ENCODE measurements around the gene VPS51.
"Not testable (repeated sequence)": the region's sequence is repeated elsewhere in the genome, so short reads cannot be mapped to it uniquely, and the experiment has no call there.

The VPS51 gene

DNA sequence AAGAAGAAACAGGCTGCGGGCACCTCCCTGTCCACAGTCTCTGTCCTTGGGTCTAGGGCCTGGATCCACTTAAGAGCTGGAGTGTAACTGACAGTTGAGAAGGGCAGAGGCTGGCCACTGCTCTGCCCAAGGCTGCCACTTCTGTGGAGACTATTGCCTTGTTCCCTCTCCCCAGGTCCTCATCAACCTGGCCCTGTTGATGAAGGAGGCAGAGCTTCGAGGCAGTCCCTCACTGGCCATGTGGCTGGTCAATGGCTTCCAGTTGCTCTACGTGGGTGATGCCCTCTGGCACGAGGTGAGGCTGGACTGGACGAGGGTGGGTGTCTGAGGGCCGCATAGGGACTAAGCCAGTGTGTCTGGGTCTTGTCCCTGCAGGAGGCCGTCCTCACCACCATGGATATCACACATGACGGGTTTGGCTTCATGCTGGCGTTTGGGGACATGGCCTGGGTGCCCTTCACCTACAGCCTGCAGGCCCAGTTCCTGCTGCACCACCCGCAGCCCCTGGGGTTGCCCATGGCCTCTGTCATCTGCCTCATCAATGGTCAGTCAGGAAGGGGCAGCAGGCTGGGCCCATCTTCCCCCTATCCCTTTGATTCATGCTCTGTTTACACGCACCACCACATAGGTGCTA is 18.6 kb downstream of the VPS51 start:
- H3K4me3 ChIP-seq (replicated peaks in 1 of 2; ENCODE audit: low read depth in 2 of 2, low read length in 2 of 2), result no peak overlapping the region
- no peak for DNase-seq (ENCODE audit: low read depth in 2 of 2)
- TF ChIP-seq, protein P1, sequence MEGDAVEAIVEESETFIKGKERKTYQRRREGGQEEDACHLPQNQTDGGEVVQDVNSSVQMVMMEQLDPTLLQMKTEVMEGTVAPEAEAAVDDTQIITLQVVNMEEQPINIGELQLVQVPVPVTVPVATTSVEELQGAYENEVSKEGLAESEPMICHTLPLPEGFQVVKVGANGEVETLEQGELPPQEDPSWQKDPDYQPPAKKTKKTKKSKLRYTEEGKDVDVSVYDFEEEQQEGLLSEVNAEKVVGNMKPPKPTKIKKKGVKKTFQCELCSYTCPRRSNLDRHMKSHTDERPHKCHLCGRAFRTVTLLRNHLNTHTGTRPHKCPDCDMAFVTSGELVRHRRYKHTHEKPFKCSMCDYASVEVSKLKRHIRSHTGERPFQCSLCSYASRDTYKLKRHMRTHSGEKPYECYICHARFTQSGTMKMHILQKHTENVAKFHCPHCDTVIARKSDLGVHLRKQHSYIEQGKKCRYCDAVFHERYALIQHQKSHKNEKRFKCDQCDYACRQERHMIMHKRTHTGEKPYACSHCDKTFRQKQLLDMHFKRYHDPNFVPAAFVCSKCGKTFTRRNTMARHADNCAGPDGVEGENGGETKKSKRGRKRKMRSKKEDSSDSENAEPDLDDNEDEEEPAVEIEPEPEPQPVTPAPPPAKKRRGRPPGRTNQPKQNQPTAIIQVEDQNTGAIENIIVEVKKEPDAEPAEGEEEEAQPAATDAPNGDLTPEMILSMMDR (IDR thresholded peaks at IDR 0.05; ENCODE audit: low read depth, low read length), result no peak

DNA sequence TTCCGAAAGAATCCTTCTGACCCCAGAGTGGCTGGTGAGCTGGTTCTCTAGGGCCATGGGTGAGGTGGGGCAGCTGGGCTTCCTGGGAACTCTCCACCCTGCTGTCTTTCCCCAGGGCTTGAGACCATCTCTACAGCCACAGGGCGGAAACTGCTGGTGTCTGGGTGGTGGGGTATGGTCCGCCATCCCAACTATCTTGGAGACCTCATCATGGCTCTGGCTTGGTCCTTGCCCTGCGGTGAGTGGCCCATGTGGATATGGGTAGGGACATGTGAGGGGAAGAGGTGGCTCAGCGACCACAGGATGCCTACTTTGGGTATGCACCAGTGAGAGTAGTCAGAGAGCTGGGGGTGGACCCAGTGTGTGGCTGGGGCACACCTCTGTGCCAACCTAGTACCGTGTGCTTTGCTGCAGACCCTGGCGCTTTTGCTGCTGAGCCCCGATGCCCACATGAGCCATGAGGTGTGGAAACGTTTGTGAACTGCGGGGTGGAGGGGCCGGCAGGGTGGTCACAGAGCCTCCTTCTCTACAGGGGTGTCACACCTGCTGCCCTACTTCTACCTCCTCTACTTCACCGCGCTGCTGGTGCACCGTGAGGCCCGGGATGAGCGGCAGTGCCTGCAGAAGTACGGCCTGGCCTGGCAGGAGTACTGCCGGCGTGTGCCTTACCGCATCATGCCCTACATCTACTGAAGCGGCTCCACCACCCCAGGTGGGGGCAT is 19.5 kb downstream of the VPS51 start:
- TF ChIP-seq, protein P1 (IDR thresholded peaks at IDR 0.05; ENCODE audit: low read depth, low read length), result no peak
- no peak overlapping the region for H3K4me3 ChIP-seq (replicated peaks in 1 of 2; ENCODE audit: low read depth in 2 of 2, low read length in 2 of 2)
- DNase-seq (ENCODE audit: low read depth in 2 of 2), result no peak

DNA sequence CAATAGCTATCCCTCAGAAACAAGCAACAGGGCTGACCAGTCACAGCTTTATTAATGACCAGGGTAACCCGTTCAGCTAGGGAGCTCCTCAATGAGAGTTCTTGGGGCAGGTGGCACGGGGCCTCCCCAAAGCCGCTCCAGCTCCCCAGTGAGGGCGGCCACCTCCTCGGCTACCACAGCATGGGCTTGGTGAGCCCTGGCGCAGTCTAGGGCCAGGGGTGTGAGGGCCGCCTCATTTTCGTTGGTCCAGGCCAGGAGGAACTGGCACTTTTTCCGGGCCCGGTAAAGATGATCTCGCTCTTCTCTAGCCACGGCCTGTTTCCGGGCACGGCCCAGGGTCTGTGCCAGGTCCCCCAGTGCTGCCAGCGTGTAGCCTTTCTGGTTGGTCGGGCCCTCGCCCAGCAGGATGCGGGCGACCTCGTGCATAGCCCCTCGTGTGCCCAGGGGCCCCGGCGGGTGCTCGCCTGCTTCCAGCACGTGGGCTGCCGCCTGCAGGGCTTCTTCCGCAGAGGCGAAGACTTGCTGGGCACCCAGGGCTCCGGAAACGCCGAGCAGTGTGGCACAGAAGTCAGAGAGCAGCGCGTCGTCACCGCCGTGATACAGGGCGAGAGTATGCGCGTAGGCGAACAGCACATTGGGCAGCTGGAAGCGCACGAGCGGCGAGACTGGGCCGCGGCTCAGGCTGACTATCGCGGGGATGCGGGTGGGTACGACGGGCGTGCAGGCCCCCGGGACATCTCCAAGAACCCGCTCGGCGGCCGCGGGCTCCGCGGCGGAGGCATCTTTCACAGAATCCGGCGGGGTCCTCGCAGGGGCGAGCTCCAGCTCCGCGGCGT is 20.6 kb downstream of the VPS51 start:
- peak; percentile 54 to 57 for DNase-seq (ENCODE audit: low read depth in 2 of 2)
- TF ChIP-seq, protein P1 (IDR thresholded peaks at IDR 0.05; ENCODE audit: low read depth, low read length), result no peak
- H3K4me3 ChIP-seq (replicated peaks in 1 of 2; ENCODE audit: low read depth in 2 of 2, low read length in 2 of 2), result peak overlapping the region; percentile 92 to 95

DNA sequence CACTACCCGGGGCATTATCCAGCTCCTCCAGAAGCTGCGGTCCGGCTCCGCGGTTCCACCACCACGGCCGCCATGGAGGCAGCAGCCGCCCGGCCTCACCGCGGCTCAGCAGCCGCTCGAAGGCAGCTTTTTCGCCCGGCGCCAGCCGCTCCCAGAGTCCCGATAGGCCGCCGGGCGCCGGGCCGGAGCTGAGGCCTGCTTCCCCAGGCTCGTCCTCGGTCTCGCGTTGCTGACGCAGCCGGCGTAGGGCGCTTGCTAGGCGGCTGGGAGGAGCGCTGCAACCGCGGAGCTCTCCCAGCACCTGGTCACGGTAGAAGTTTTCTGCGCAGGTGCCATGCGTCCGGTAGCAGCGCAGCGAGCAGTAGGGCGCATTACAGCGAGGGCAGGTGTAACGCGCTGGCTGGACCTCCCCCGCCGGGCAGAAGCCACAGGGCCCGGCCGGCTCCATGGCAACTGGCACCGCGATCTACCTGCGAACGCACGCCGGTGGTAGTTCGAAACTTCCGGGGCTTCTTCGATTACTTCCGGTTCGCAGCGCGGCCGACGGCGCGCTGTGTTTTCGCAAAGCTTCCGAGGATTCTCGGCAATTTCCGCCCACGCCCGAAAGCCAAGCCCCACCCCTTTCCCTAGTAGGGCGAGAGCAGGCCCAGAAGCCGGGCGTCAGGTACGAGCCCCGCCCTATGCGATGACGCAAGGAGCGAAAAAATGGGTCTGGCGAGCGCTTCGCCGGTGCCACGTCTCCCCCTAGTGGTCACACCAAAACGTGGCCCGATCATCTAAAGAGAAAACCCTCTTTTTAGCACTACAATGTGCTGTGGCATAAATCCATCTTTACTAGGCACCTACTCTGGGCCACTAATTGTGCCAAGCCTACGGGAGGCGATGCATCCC is 21.4 kb downstream of the VPS51 start, which contains the start of gene ZNHIT2:
ZNHIT2 (minus strand) TSS at position 496 of the 891 bp plus-strand sequence; CDS start at position 448, 48 bp downstream.
- H3K4me3 ChIP-seq (replicated peaks in 1 of 2; ENCODE audit: low read depth in 2 of 2, low read length in 2 of 2), result peak within 1 kb of the TSS; percentile 92 to 95
- TF ChIP-seq, protein P1 (IDR thresholded peaks at IDR 0.05; ENCODE audit: low read depth, low read length), result peak; percentile 86
- DNase-seq (ENCODE audit: low read depth in 2 of 2), result peak; percentile 99

DNA sequence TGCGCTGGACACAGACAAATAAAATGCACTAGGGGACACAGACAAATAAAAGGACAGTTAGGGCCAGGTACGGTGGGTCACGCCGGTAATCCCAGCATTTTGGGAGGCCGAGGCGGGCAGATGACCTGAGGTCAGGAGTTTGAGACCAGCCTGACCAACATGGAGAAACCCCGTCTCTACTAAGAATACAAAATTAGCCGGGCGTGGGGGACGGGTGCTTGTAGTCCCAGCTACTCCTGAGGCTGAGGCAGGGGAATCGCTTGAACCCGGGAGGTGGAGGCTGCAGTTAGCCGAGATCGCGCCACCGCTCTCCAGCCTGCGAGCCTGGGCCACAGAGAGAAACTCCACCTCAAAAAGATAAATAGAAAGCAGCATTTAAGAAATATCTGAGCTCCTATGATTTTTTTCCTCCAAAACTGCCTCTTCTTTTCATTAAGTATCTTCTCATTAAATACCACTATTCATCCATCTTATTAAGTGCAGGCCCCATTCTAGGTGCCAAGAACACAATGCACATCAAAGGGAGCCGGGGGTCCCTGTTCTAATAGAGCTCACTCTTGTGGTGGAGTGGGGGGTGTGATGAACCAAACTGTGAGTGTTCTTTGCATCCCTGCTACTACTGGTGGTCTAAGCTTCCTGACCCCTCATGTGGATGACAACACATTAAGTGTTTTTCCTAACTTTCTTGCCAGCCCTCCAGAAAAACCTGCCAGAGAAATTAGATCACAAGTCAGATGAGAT is 22.3 kb downstream of the VPS51 start:
- DNase-seq (ENCODE audit: low read depth in 2 of 2), result no peak
- H3K4me3 ChIP-seq (replicated peaks in 1 of 2; ENCODE audit: low read depth in 2 of 2, low read length in 2 of 2), result no peak overlapping the region
- TF ChIP-seq, protein P1 (IDR thresholded peaks at IDR 0.05; ENCODE audit: low read depth, low read length), result no peak

DNA sequence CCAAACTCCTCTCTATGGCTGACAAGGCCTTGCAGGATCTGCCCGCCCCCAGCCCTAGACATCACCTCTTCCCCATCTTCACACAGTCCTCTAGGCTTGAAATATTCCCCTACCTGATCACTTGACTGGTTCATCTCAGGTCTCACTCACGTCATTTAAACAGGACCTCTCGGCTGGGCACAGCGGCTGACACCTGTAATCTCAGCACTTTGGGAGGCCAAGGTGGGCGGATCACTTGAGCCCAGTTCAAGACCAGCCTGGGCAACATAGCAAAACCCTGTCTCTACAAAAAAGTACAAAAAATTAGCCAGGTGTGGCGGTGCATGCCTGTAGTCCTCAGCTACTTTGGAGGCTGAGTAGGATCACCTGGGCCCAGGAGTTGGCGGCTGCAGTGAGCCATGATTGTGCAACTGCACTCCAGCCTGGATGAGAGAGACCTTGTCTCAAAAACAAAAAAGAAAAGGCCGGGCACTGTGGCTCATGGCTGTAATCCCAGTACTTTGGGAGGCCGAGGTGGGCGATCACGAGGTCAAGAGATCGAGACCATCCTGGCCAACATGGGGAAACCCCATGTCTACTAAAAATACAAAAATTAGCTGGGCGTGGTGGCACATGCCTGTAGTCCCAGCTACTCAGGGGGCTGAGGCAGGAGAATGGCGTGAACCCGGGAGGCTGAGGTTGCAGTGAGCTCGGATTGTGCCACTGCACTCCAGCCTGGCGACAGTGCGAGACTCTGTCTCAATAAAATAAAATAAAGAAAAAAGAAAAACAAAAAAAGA is 23.1 kb downstream of the VPS51 start:
- DNase-seq (ENCODE audit: low read depth in 2 of 2); H3K4me3 ChIP-seq (replicated peaks in 1 of 2; ENCODE audit: low read depth in 2 of 2, low read length in 2 of 2): not testable (repeated sequence)

All from cardiac fibroblast (primary cell).